Panc1 (cell line): Measurements from ENCODE around the gene PCGF5. TPM values are rescaled to one million over a fixed set of nuclear protein-coding genes. Genes with fewer than 3 reads are reported as not detected.

ENCODE experiments used
- ATAC-seq: fragments of 200-7000 bp; cut with Tn5 transposase; 2 replicates; pipeline ENCODE4 v1.9.1; 2020; ENCODE audit warnings: mild to moderate bottlenecking, moderate library complexity
- BruUV-seq: library from RNA; stranded (reverse); fragments of 400-500 nt; replicated peaks from 2 replicates; lab custom pipeline; 2021; lab: Mats Ljungman, UMichigan
- CTCF ChIA-PET: fragments of 300-600 bp; sonication (Branson Sonifier 250); formaldehyde crosslinking; loops from one replicate; lab custom pipeline; 2022; ENCODE audit warnings: antibody characterized with exemption; lab: Charles Lee
- POLR2A ChIA-PET: fragments of 300-600 bp; sonication (Branson Sonifier 250); formaldehyde crosslinking; loops from one replicate; lab custom pipeline; 2022; ENCODE audit warnings: antibody characterized with exemption; lab: Charles Lee
- DNase-seq: peaks from one replicate; pipeline ENCODE4 v3.0.0-alpha.2; 2010; ENCODE audit warnings: low read depth, low spot score
- H3K27ac ChIP-seq: 2 replicates; pipeline ENCODE4 v1.5.1; 2011; ENCODE audit warnings: mild to moderate bottlenecking, low read length, inconsistent platforms
- H3K27me3 ChIP-seq: fragments of 200-500 bp; sonication (Bioruptor generic); 2 replicates; pipeline ENCODE4 v1.6.0; 2014; ENCODE audit warnings: low read length, inconsistent platforms; ENCODE audit not compliant: control insufficient read depth, insufficient read depth
- H3K36me3 ChIP-seq: fragments of 200-500 bp; sonication (Bioruptor generic); 2 replicates; pipeline ENCODE4 v1.5.1; 2014; ENCODE audit warnings: inconsistent platforms, mild to moderate bottlenecking, low read length, moderate library complexity; ENCODE audit not compliant: control insufficient read depth, insufficient read depth
- H3K4me1 ChIP-seq: 2 replicates; pipeline ENCODE4 v1.5.1; 2011; ENCODE audit warnings: inconsistent platforms, mild to moderate bottlenecking, low read length, moderate library complexity; ENCODE audit not compliant: control insufficient read depth, insufficient read depth
- H3K4me3 ChIP-seq, 2 experiments: 2 replicates each; pipeline ENCODE4 v1.5.1; 2011 to 2012; ENCODE audit warnings: low read depth in 2 of 2, low read length in 2 of 2, mild to moderate bottlenecking in 2 of 2, inconsistent platforms in 1 of 2, moderate library complexity in 1 of 2
- H3K9me3 ChIP-seq: fragments of 200-500 bp; sonication (Bioruptor generic); 2 replicates; pipeline ENCODE4 v1.5.1; 2014; ENCODE audit warnings: low read depth, mild to moderate bottlenecking, inconsistent platforms, low read length, moderate library complexity; ENCODE audit not compliant: control insufficient read depth, insufficient read depth
- CTCF ChIP-seq: fragments of 450-650 bp; IDR thresholded peaks from 2 replicates; pipeline ENCODE4 v1.5.1; 2017; ENCODE audit warnings: mild to moderate bottlenecking
- POLR2AphosphoS5 ChIP-seq: IDR thresholded peaks from 2 replicates; pipeline ENCODE4 v1.6.1; 2012; ENCODE audit warnings: mild to moderate bottlenecking, low read depth, low read length, moderate library complexity
- REST ChIP-seq, 2 experiments: IDR thresholded peaks; 2 replicates each; pipeline ENCODE4 v1.6.1; 2011 to 2012; ENCODE audit warnings: low read depth in 2 of 2, control low read depth in 1 of 2, low read length in 1 of 2, mild to moderate bottlenecking in 1 of 2, moderate library complexity in 1 of 2; ENCODE audit not compliant: insufficient read depth in 1 of 2
- SIN3A ChIP-seq: IDR thresholded peaks from 2 replicates; pipeline ENCODE4 v1.6.1; 2012; ENCODE audit warnings: low read depth, mild to moderate bottlenecking, low read length, moderate library complexity, borderline replicate concordance; ENCODE audit not compliant: insufficient read depth
- TCF7L2 ChIP-seq: IDR thresholded peaks from 2 replicates; pipeline ENCODE4 v1.6.1; 2011; ENCODE audit warnings: mild to moderate bottlenecking, low read depth, low read length, inconsistent platforms
- in situ Hi-C: cut with HindIII; loops from 2 replicates; pipeline ENCODE4 v1.10.0; 2016; ENCODE audit warnings: low sequenced_read_pairs, low pct_unique_long_range_greater_than_20kb
- intact Hi-C: fragments of 100-400 bp; cut with micrococcal nuclease; formaldehyde crosslinking; loops from one replicate; pipeline ENCODE4 v1.10.0; 2022; ENCODE audit not compliant: unreplicated experiment
- total RNA-seq: library from RNA; stranded (reverse); gene quantifications from one replicate; pipeline ENCODE4 v1.2.1, GENCODE V29; 2021; ENCODE audit not compliant: unreplicated experiment

PCGF5 gene
- total RNA-seq, 1 experiment from 2014 or later: 23.3 TPM

GRCh38 chr10:91211675-91212074 is 8.8 kb upstream of the PCGF5 start:
- intact Hi-C loops: no loop called here
- in situ Hi-C loops: no loop called here
- TF ChIP-seq REST (IDR thresholded peaks at IDR 0.05; ENCODE audit: insufficient read depth in 1 of 2, low read depth in 2 of 2, low read length in 1 of 2) (no peak), SIN3A (no peak), TCF7L2 (no peak), CTCF (no peak), POLR2AphosphoS5 (no peak)
- CTCF ChIA-PET: no interaction called here
- H3K27ac ChIP-seq: no peak overlapping the region
- no peaks in the 10 kb centered on the region for H3K36me3 ChIP-seq
- no peak overlapping the region for H3K4me3 ChIP-seq
- peaks cover 37% of the 10 kb centered on the region for H3K27me3 ChIP-seq
- H3K9me3 ChIP-seq: no peaks in the 10 kb centered on the region
- no peaks in the 10 kb centered on the region for H3K4me1 ChIP-seq
- POLR2A ChIA-PET: no interaction called here
- BruUV-seq: no TSS peak
- DNase-seq (no peak), ATAC-seq (no peak)

GRCh38 chr10:91214911-91215310 is 5.6 kb upstream of the PCGF5 start:
- intact Hi-C loops (no loop called here), in situ Hi-C loops (no loop called here)
- POLR2A ChIA-PET: no interaction called here
- Histone ChIP-seq H3K27me3 (peaks cover 37% of the 10 kb centered on the region), H3K27ac (no peak overlapping the region), H3K36me3 (no peaks in the 10 kb centered on the region), H3K4me3 (no peak overlapping the region), H3K4me1 (peaks cover 3% of the 10 kb centered on the region; the same call in 1 of the 2 replicates), H3K9me3 (no peaks in the 10 kb centered on the region)
- ATAC-seq (no peak), DNase-seq (no peak)
- no TSS peak for BruUV-seq
- no peak for TF ChIP-seq SIN3A
- CTCF ChIA-PET: no interaction called here

DNA sequence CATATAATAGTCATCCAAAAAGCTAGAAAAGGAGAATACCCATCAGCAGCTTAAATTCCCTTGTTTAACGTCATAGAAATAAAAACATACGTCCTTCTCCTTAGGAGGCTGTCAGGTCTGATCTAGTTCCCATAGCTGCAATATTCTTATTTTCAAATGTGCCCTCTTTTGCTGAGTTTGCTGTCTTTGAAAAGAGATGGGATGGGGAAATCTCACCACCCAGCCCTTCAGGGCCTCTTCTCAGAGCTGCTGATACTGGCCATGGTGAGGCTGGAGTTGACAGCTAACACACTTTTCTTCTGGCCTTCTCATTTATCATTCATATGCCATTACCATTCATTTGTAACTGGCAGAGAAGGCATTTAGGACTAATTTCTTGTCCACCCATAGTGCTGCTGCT is 5.1 kb upstream of the PCGF5 start:
- H3K27me3 ChIP-seq: peaks cover 33% of the 10 kb centered on the region
- no peaks in the 10 kb centered on the region for H3K36me3 ChIP-seq
- TF ChIP-seq POLR2AphosphoS5: no peak
- no peak for TF ChIP-seq CTCF
- no peak for TF ChIP-seq SIN3A
- TF ChIP-seq TCF7L2: no peak
- TF ChIP-seq REST (IDR thresholded peaks at IDR 0.05; ENCODE audit: insufficient read depth in 1 of 2, low read depth in 2 of 2, low read length in 1 of 2): no peak
- BruUV-seq: no TSS peak
- DNase-seq: no peak
- CTCF ChIA-PET: no interaction called here
- in situ Hi-C loops: no loop called here
- POLR2A ChIA-PET: no interaction called here
- no peak for ATAC-seq
- no peak overlapping the region for H3K27ac ChIP-seq
- H3K9me3 ChIP-seq: no peaks in the 10 kb centered on the region
- H3K4me1 ChIP-seq: peaks cover 3% of the 10 kb centered on the region; the same call in 1 of the 2 replicates
- intact Hi-C loops: no loop called here
- no peak overlapping the region for H3K4me3 ChIP-seq
